ENCODE data around the gene HRCT1.

Gene HRCT1

GRCh38 chr9:35923927-35924763 lies 18.1 kb downstream of the HRCT1 start:
- in situ Hi-C loops (cut with HindIII; ENCODE audit: low sequenced_read_pairs) = no loop called here
- peak; percentile 96 for DNase-seq (ENCODE audit: low read depth, low spot score)
- TF ChIP-seq CTCF (IDR thresholded peaks at IDR 0.05; ENCODE audit: low read depth, low read length) = no peak
- no peak overlapping the region for H3K4me3 ChIP-seq (ENCODE audit: low read depth, low read length)

- no peak for DNase-seq (ENCODE audit: low read depth, low spot score)
- in situ Hi-C loops (cut with HindIII; ENCODE audit: low sequenced_read_pairs) = no loop called here
- no peak for TF ChIP-seq CTCF (IDR thresholded peaks at IDR 0.05; ENCODE audit: low read depth, low read length)
- no peak overlapping the region for H3K4me3 ChIP-seq (ENCODE audit: low read depth, low read length)
These were observed 22.8 kb downstream of the HRCT1 start for GRCh38 chr9:35928591-35929452.

GRCh38 chr9:35929453-35929718 lies 23.4 kb downstream of the HRCT1 start:
- H3K4me3 ChIP-seq (ENCODE audit: low read depth, low read length) = no peak overlapping the region
- no peak for TF ChIP-seq CTCF (IDR thresholded peaks at IDR 0.05; ENCODE audit: low read depth, low read length)
- no peak for DNase-seq (ENCODE audit: low read depth, low spot score)
- in situ Hi-C loops (cut with HindIII; ENCODE audit: low sequenced_read_pairs) = no loop called here

- TF ChIP-seq CTCF (IDR thresholded peaks at IDR 0.05; ENCODE audit: low read depth, low read length) = no peak
- DNase-seq (ENCODE audit: low read depth, low spot score) = no peak
- no peak overlapping the region for H3K4me3 ChIP-seq (ENCODE audit: low read depth, low read length)
- in situ Hi-C loops (cut with HindIII; ENCODE audit: low sequenced_read_pairs) = no loop called here
These were observed 24.5 kb downstream of the HRCT1 start for GRCh38 chr9:35930521-35930920.

- no peak for TF ChIP-seq CTCF (IDR thresholded peaks at IDR 0.05; ENCODE audit: low read depth, low read length)
- no peak for DNase-seq (ENCODE audit: low read depth, low spot score)
- in situ Hi-C loops (cut with HindIII; ENCODE audit: low sequenced_read_pairs) = no loop called here
- H3K4me3 ChIP-seq (ENCODE audit: low read depth, low read length) = no peak overlapping the region
These were observed 25.0 kb downstream of the HRCT1 start for GRCh38 chr9:35930989-35931388.

GRCh38 chr9:35932735-35933134 lies 26.7 kb downstream of the HRCT1 start:
- DNase-seq (ENCODE audit: low read depth, low spot score) = no peak
- no peak overlapping the region for H3K4me3 ChIP-seq (ENCODE audit: low read depth, low read length)
- TF ChIP-seq CTCF (IDR thresholded peaks at IDR 0.05; ENCODE audit: low read depth, low read length) = no peak
- in situ Hi-C loops (cut with HindIII; ENCODE audit: low sequenced_read_pairs) = no loop called here
